HepG2 (cell line): ENCODE results near the gene TBCD. TPM values are rescaled to one million over a fixed set of nuclear protein-coding genes. Genes with fewer than 3 reads are reported as not detected.

Experiments used
- JUND ChIP-seq: sonication (generic); formaldehyde crosslinking; IDR thresholded peaks from 2 replicates; pipeline ENCODE4 v1.8.0; 2022; ENCODE audit warnings: mild to moderate bottlenecking, missing genetic modification reagents
- MATR3 ChIP-seq: sonication (generic); formaldehyde crosslinking; IDR thresholded peaks from 2 replicates; pipeline ENCODE4 v1.4.0; 2020; ENCODE audit warnings: missing genetic modification reagents
- PHF8 ChIP-seq: sonication (generic); formaldehyde crosslinking; IDR thresholded peaks from 2 replicates; pipeline ENCODE4 v1.5.0; 2020; ENCODE audit warnings: missing genetic modification reagents
- REXO4 ChIP-seq: sonication (generic); formaldehyde crosslinking; IDR thresholded peaks from 2 replicates; pipeline ENCODE4 v1.8.0; 2022; ENCODE audit warnings: missing genetic modification reagents, mild to moderate bottlenecking, borderline replicate concordance
- RFXAP ChIP-seq: sonication (generic); formaldehyde crosslinking; IDR thresholded peaks from 2 replicates; pipeline ENCODE4 v1.4.0; 2020; ENCODE audit warnings: missing genetic modification reagents, borderline replicate concordance
- SP2 ChIP-seq: sonication (generic); formaldehyde crosslinking; IDR thresholded peaks from 2 replicates; pipeline ENCODE4 v1.5.1; 2020; ENCODE audit warnings: mild to moderate bottlenecking, missing genetic modification reagents
- ZNF263 ChIP-seq: sonication (generic); formaldehyde crosslinking; IDR thresholded peaks from 2 replicates; pipeline ENCODE4 v1.4.0; 2020; ENCODE audit warnings: missing genetic modification reagents
- polyA plus RNA-seq, 8 experiments: library from polyadenylated mRNA; depleted of rRNA in 3 of 8; stranded (reverse) in 7 of 8; unstranded in 1 of 8; fragments of >200 nt; fragmentation: Illumina TruSeq in 4 of 8; extraction: Trizol in 4 of 8; gene quantifications; 2 replicates each; pipeline versions ENCODE4 v1.2.1 to v1.2.3, GENCODE V29; 2011 to 2016; ENCODE audit warnings: low read depth in 4 of 8, missing spikeins in 1 of 8, mixed read lengths in 1 of 8; ENCODE audit not compliant: insufficient read depth in 1 of 8
- total RNA-seq, 5 experiments: library from RNA; depleted of rRNA; stranded (reverse); fragments of >200 nt; fragmentation: Illumina TruSeq; extraction: Trizol; gene quantifications; 2 replicates each; pipeline ENCODE4 v1.2.3, GENCODE V29; 2016; ENCODE audit warnings: low read depth in 1 of 5
- TF ChIP-seq, protein P1 (sequence below): sonication (generic); formaldehyde crosslinking; IDR thresholded peaks from 2 replicates; pipeline ENCODE4 v1.4.0; 2020; ENCODE audit warnings: missing genetic modification reagents, mild to moderate bottlenecking, borderline replicate concordance
- TF ChIP-seq, protein P2 (sequence below), 2 experiments: sonication (generic) in 1 of 2; formaldehyde crosslinking in 1 of 2; IDR thresholded peaks; 2 replicates each; pipeline versions ENCODE4 v1.4.0 to v1.6.1; 2016 to 2020; ENCODE audit warnings: borderline replicate concordance in 1 of 2, low read depth in 1 of 2, mild to moderate bottlenecking in 1 of 2, missing genetic modification reagents in 1 of 2
- TF ChIP-seq, protein P3 (sequence below): sonication (generic); formaldehyde crosslinking; IDR thresholded peaks from 2 replicates; pipeline ENCODE4 v1.4.0; 2020; ENCODE audit warnings: missing genetic modification reagents

TBCD gene
- total and polyA plus RNA-seq, 2 of the 13 experiments (the other 11 are each of a cell fraction or from before 2014, with no cell fraction given) = 33.9 to 54.8 TPM

DNA sequence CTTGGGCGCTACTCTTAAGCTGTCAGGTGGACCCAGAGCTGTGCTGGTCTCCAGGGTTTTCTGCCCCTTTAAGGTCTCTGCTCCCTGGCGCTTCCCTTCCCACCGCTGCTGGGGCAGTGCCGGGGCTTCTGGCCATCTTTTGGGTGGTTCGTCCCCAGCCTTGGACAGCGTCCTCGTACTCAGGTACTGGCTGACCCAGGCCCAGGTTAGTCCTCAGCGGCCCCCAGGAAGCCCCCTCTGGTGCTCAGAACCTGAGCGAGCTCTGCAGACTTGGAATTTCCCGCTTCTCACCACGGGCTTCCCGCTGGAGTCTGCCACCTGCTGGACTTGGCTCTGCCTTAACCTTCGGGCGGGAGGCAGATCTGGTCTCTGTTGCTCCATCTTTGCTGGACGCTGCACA is 182.0 kb downstream of the TBCD start (continued):
- TF ChIP-seq, protein P1, sequence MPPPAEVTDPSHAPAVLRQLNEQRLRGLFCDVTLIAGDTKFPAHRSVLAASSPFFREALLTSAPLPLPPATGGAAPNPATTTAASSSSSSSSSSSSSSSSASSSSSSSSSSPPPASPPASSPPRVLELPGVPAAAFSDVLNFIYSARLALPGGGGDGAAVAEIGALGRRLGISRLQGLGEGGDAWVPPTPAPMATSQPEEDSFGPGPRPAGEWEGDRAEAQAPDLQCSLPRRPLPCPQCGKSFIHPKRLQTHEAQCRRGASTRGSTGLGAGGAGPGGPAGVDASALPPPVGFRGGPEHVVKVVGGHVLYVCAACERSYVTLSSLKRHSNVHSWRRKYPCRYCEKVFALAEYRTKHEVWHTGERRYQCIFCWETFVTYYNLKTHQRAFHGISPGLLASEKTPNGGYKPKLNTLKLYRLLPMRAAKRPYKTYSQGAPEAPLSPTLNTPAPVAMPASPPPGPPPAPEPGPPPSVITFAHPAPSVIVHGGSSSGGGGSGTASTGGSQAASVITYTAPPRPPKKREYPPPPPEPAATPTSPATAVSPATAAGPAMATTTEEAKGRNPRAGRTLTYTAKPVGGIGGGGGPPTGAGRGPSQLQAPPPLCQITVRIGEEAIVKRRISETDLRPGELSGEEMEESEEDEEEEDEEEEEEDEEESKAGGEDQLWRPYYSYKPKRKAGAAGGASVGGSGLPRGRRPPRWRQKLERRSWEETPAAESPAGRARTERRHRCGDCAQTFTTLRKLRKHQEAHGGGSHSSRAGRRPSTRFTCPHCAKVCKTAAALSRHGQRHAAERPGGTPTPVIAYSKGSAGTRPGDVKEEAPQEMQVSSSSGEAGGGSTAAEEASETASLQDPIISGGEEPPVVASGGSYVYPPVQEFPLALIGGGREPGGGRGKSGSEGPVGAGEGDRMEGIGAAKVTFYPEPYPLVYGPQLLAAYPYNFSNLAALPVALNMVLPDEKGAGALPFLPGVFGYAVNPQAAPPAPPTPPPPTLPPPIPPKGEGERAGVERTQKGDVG (CRISPR knock-in tag) = peak; percentile 59; the same call in 1 of the 2 replicates
- no peak for TF ChIP-seq REXO4 (CRISPR knock-in tag)
- TF ChIP-seq, protein P2, sequence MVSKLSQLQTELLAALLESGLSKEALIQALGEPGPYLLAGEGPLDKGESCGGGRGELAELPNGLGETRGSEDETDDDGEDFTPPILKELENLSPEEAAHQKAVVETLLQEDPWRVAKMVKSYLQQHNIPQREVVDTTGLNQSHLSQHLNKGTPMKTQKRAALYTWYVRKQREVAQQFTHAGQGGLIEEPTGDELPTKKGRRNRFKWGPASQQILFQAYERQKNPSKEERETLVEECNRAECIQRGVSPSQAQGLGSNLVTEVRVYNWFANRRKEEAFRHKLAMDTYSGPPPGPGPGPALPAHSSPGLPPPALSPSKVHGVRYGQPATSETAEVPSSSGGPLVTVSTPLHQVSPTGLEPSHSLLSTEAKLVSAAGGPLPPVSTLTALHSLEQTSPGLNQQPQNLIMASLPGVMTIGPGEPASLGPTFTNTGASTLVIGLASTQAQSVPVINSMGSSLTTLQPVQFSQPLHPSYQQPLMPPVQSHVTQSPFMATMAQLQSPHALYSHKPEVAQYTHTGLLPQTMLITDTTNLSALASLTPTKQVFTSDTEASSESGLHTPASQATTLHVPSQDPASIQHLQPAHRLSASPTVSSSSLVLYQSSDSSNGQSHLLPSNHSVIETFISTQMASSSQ (IDR thresholded peaks at IDR 0.05; ENCODE audit: low read depth) = no peak
- TF ChIP-seq, protein P2 (CRISPR knock-in tag; IDR thresholded peaks at IDR 0.05; ENCODE audit: borderline replicate concordance) = no peak
- TF ChIP-seq MATR3 (CRISPR knock-in tag) = no peak
- TF ChIP-seq JUND (CRISPR knock-in tag) = no peak
- TF ChIP-seq, protein P3, sequence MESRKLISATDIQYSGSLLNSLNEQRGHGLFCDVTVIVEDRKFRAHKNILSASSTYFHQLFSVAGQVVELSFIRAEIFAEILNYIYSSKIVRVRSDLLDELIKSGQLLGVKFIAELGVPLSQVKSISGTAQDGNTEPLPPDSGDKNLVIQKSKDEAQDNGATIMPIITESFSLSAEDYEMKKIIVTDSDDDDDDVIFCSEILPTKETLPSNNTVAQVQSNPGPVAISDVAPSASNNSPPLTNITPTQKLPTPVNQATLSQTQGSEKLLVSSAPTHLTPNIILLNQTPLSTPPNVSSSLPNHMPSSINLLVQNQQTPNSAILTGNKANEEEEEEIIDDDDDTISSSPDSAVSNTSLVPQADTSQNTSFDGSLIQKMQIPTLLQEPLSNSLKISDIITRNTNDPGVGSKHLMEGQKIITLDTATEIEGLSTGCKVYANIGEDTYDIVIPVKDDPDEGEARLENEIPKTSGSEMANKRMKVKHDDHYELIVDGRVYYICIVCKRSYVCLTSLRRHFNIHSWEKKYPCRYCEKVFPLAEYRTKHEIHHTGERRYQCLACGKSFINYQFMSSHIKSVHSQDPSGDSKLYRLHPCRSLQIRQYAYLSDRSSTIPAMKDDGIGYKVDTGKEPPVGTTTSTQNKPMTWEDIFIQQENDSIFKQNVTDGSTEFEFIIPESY = peak; percentile 91
- no peak for TF ChIP-seq RFXAP (CRISPR knock-in tag)
- no peak for TF ChIP-seq PHF8
- no peak for TF ChIP-seq SP2
- TF ChIP-seq ZNF263 = no peak
